ENCODE data around the gene OLFML2B. TPM values are rescaled to one million over a fixed set of nuclear protein-coding genes. Genes with fewer than 3 reads are reported as not detected.

The OLFML2B gene
- total RNA-seq, 1 experiment from 2014 or later: not detected

GRCh38 chr1:161987872-161988271 is 35.8 kb downstream of the OLFML2B start:
- Histone ChIP-seq H3K4me1 (replicated peaks; ENCODE audit: insufficient read depth) (no peaks in the 10 kb centered on the region), H4K20me1 (ENCODE audit: insufficient read depth) (no peaks in the 10 kb centered on the region), H3K4me3 (no peak overlapping the region), H3K27me3 (ENCODE audit: insufficient read depth, low read depth) (peaks cover 21% of the 10 kb centered on the region), H3K79me2 (ENCODE audit: low read depth) (no peaks in the 10 kb centered on the region), H2AFZ (no peak overlapping the region), H3K9me3 (ENCODE audit: insufficient read depth, low read depth) (no peaks in the 10 kb centered on the region; the same call in 1 of the 2 replicates), H3K36me3 (ENCODE audit: low read depth) (no peaks in the 10 kb centered on the region), H3K4me2 (no peak overlapping the region), H3K9me2 (ENCODE audit: insufficient read depth) (no peaks in the 10 kb centered on the region), H3F3A (ENCODE audit: insufficient read depth, low read depth) (no peaks in the 10 kb centered on the region), H3K27ac (no peak overlapping the region)
- no TSS peak for BruUV-seq (replicated peaks)
- ChIA-PET CTCF (no interaction called here), POLR2A (ENCODE audit: unreplicated experiment) (no interaction called here)
- no peak for DNase-seq
- intact Hi-C loops (cut with micrococcal nuclease; ENCODE audit: unreplicated experiment): no loop called here
- TF ChIP-seq EZH2 (IDR thresholded peaks at IDR 0.05; ENCODE audit: low read depth): no peak
- TF ChIP-seq CTCF (conservative IDR thresholded peaks at IDR 0.05): no peak

GRCh38 chr1:161987303-161987702 is 36.4 kb downstream of the OLFML2B start:
- H2AFZ ChIP-seq: no peak overlapping the region
- H3K79me2 ChIP-seq (ENCODE audit: low read depth): no peaks in the 10 kb centered on the region
- no peaks in the 10 kb centered on the region for H3K9me2 ChIP-seq (ENCODE audit: insufficient read depth)
- BruUV-seq (replicated peaks): no TSS peak
- H3K4me1 ChIP-seq (replicated peaks; ENCODE audit: insufficient read depth): no peaks in the 10 kb centered on the region
- intact Hi-C loops (cut with micrococcal nuclease; ENCODE audit: unreplicated experiment): no loop called here
- H3K4me3 ChIP-seq: no peak overlapping the region
- no peaks in the 10 kb centered on the region for H4K20me1 ChIP-seq (ENCODE audit: insufficient read depth)
- DNase-seq: no peak
- H3K9me3 ChIP-seq (ENCODE audit: insufficient read depth, low read depth): no peaks in the 10 kb centered on the region; the same call in 1 of the 2 replicates
- no peak overlapping the region for H3K27ac ChIP-seq
- ChIA-PET CTCF (no interaction called here), POLR2A (ENCODE audit: unreplicated experiment) (no interaction called here)
- H3K27me3 ChIP-seq (ENCODE audit: insufficient read depth, low read depth): peaks cover 21% of the 10 kb centered on the region
- H3K4me2 ChIP-seq: no peak overlapping the region
- no peaks in the 10 kb centered on the region for H3K36me3 ChIP-seq (ENCODE audit: low read depth)
- H3F3A ChIP-seq (ENCODE audit: insufficient read depth, low read depth): no peaks in the 10 kb centered on the region
- TF ChIP-seq CTCF (conservative IDR thresholded peaks at IDR 0.05) (no peak), EZH2 (IDR thresholded peaks at IDR 0.05; ENCODE audit: low read depth) (no peak)

- H3K4me2 ChIP-seq: no peak overlapping the region
Observed at GRCh38 chr1:161986328-161986727, 37.3 kb downstream of the OLFML2B start.

More at GRCh38 chr1:161986328-161986727, 37.3 kb downstream of the OLFML2B start:
- H3F3A ChIP-seq (ENCODE audit: insufficient read depth, low read depth): no peaks in the 10 kb centered on the region
- no peaks in the 10 kb centered on the region for H3K36me3 ChIP-seq (ENCODE audit: low read depth)
- H3K4me1 ChIP-seq (replicated peaks; ENCODE audit: insufficient read depth): no peaks in the 10 kb centered on the region
- no peak overlapping the region for H2AFZ ChIP-seq
- no TSS peak for BruUV-seq (replicated peaks)
- H3K27ac ChIP-seq: no peak overlapping the region
- intact Hi-C loops (cut with micrococcal nuclease; ENCODE audit: unreplicated experiment): no loop called here
- no peaks in the 10 kb centered on the region for H3K9me3 ChIP-seq (ENCODE audit: insufficient read depth, low read depth)
- peaks cover 21% of the 10 kb centered on the region for H3K27me3 ChIP-seq (ENCODE audit: insufficient read depth, low read depth)
- no peak for TF ChIP-seq CTCF (conservative IDR thresholded peaks at IDR 0.05)
- TF ChIP-seq EZH2 (IDR thresholded peaks at IDR 0.05; ENCODE audit: low read depth): no peak
- no peaks in the 10 kb centered on the region for H3K9me2 ChIP-seq (ENCODE audit: insufficient read depth)
- no peaks in the 10 kb centered on the region for H4K20me1 ChIP-seq (ENCODE audit: insufficient read depth)
- no peak for DNase-seq
- no peak overlapping the region for H3K4me3 ChIP-seq
- CTCF ChIA-PET: no interaction called here
- no peaks in the 10 kb centered on the region for H3K79me2 ChIP-seq (ENCODE audit: low read depth)
- POLR2A ChIA-PET (ENCODE audit: unreplicated experiment): no interaction called here

All from PC-9 (cell line).